HEK293 (cell line): ENCODE measurements around the gene MX1.

ENCODE experiments used
- SETDB1 ChIP-seq: IDR thresholded peaks from one replicate; pipeline ENCODE4 v1.6.1; 2017; ENCODE audit warnings: mild to moderate bottlenecking, low read length, moderate library complexity, mixed read lengths; ENCODE audit not compliant: insufficient read length
- YY1 ChIP-seq: fragments of 450-650 bp; formaldehyde crosslinking; IDR thresholded peaks from 2 replicates; pipeline ENCODE4 v1.5.1; 2018; ENCODE audit warnings: missing biosample characterization, missing genetic modification characterization
- ZBTB11 ChIP-seq: fragments of 450-650 bp; formaldehyde crosslinking; conservative IDR thresholded peaks from 2 replicates; pipeline ENCODE4 v1.5.1; 2016; ENCODE audit warnings: low read depth, missing biosample characterization, missing genetic modification characterization
- ZNF114 ChIP-seq: fragments of 450-650 bp; formaldehyde crosslinking; IDR thresholded peaks from 2 replicates; pipeline ENCODE4 v1.5.0; 2017; ENCODE audit warnings: missing biosample characterization, missing genetic modification characterization
- ZNF138 ChIP-seq: fragments of 450-650 bp; formaldehyde crosslinking; IDR thresholded peaks from 2 replicates; pipeline ENCODE4 v1.5.1; 2016; ENCODE audit warnings: missing biosample characterization, missing genetic modification characterization, borderline replicate concordance
- ZNF280D ChIP-seq: fragments of 450-650 bp; formaldehyde crosslinking; IDR thresholded peaks from 2 replicates; pipeline ENCODE4 v1.5.1; 2016; ENCODE audit warnings: missing biosample characterization, missing genetic modification characterization
- ZNF292 ChIP-seq: fragments of 450-650 bp; formaldehyde crosslinking; IDR thresholded peaks from 2 replicates; pipeline ENCODE4 v1.5.1; 2016; ENCODE audit warnings: low read depth, missing biosample characterization, missing genetic modification characterization, borderline replicate concordance
- ZNF660 ChIP-seq: fragments of 450-650 bp; IDR thresholded peaks from 2 replicates; pipeline ENCODE4 v1.5.1; 2018; ENCODE audit warnings: missing biosample characterization, mild to moderate bottlenecking, missing genetic modification characterization
- TF ChIP-seq, protein P1 (sequence below): IDR thresholded peaks from 2 replicates; pipeline ENCODE4 v1.6.1; 2011; ENCODE audit warnings: mild to moderate bottlenecking, low read depth, low read length, borderline replicate concordance

GRCh38 chr21:41482301-41482700 is 56.3 kb downstream of the MX1 start:
- TF ChIP-seq ZNF138 (tag by site-specific recombination) (no peak), ZNF292 (tag by site-specific recombination) (no peak), YY1 (tag by site-specific recombination) (no peak), ZNF660 (tag by site-specific recombination) (no peak), ZBTB11 (tag by site-specific recombination) (no peak), ZNF280D (no peak), ZNF114 (tag by site-specific recombination) (no peak), SETDB1 (no peak)
- TF ChIP-seq, protein P1, sequence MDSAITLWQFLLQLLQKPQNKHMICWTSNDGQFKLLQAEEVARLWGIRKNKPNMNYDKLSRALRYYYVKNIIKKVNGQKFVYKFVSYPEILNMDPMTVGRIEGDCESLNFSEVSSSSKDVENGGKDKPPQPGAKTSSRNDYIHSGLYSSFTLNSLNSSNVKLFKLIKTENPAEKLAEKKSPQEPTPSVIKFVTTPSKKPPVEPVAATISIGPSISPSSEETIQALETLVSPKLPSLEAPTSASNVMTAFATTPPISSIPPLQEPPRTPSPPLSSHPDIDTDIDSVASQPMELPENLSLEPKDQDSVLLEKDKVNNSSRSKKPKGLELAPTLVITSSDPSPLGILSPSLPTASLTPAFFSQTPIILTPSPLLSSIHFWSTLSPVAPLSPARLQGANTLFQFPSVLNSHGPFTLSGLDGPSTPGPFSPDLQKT, result no peak
